ENCODE results near the gene PRKN.

PRKN gene

GRCh38 chr6:162343936-162344645 lies 383.5 kb downstream of the PRKN start (continued):
- TF ChIP-seq ZNF280C (tag by site-specific recombination; IDR thresholded peaks at IDR 0.05) (no peak), GLIS2 (tag by site-specific recombination; IDR thresholded peaks at IDR 0.05) (no peak)

- no peak for TF ChIP-seq ZNF354C (tag by site-specific recombination; IDR thresholded peaks at IDR 0.05; ENCODE audit: borderline replicate concordance, low read depth)
- no peak for TF ChIP-seq ZNF221 (tag by site-specific recombination; IDR thresholded peaks at IDR 0.05; ENCODE audit: borderline replicate concordance)
- no peak for TF ChIP-seq ZNF704 (tag by site-specific recombination; IDR thresholded peaks at IDR 0.05)
- no peak for TF ChIP-seq INSM2 (tag by site-specific recombination; IDR thresholded peaks at IDR 0.05)
- no peak for TF ChIP-seq ZNF585B (tag by site-specific recombination; IDR thresholded peaks at IDR 0.05)
- no peak for TF ChIP-seq PRDM1 (tag by site-specific recombination; IDR thresholded peaks at IDR 0.05)
- TF ChIP-seq ZNF16 (tag by site-specific recombination; IDR thresholded peaks at IDR 0.05; ENCODE audit: low read depth): no peak
- TF ChIP-seq ATF2 (tag by site-specific recombination; IDR thresholded peaks at IDR 0.05; ENCODE audit: low read depth): no peak
- TF ChIP-seq ZNF48 (tag by site-specific recombination; IDR thresholded peaks at IDR 0.05): no peak
- TF ChIP-seq ZNF155 (tag by site-specific recombination; IDR thresholded peaks at IDR 0.05): no peak
- TF ChIP-seq ZNF626 (tag by site-specific recombination; IDR thresholded peaks at IDR 0.05): no peak
- no peak for TF ChIP-seq ZNF350 (tag by site-specific recombination; IDR thresholded peaks at IDR 0.05)
- CTCF ChIA-PET: interaction anchor here (0.6 to 0.7 kb wide), 3 partner anchors 134 to 578 kb away, joined by 3 read pairs; no protein-coding TSS in a partner anchor
Measured at GRCh38 chr6:162343198-162343935, 384.2 kb downstream of the PRKN start.

GRCh38 chr6:162337412-162337811 lies 390.2 kb downstream of the PRKN start:
- ChIA-PET CTCF (no interaction called here), POLR2A (no interaction called here)
- no peaks in the 10 kb centered on the region for H3K9me3 ChIP-seq (ENCODE audit: control insufficient read depth, insufficient read depth, low read depth, low read length)
- H3K27ac ChIP-seq (ENCODE audit: extremely low read depth, low read depth, low read length): no peak overlapping the region
- no peak overlapping the region for H3K4me3 ChIP-seq (ENCODE audit: low read depth, low read length)
- no peaks in the 10 kb centered on the region for H3K36me3 ChIP-seq (ENCODE audit: control insufficient read depth in 2 of 2, insufficient read depth in 1 of 2, low read length in 2 of 2)
- no peaks in the 10 kb centered on the region for H3K4me1 ChIP-seq (ENCODE audit: control insufficient read depth, insufficient read depth, low read length)
- TF ChIP-seq ZNF560 (tag by site-specific recombination; IDR thresholded peaks at IDR 0.05; ENCODE audit: borderline replicate concordance) (no peak), ATF2 (tag by site-specific recombination; IDR thresholded peaks at IDR 0.05; ENCODE audit: low read depth) (no peak), ZBTB17 (tag by site-specific recombination; IDR thresholded peaks at IDR 0.05) (no peak), ZNF513 (tag by site-specific recombination; IDR thresholded peaks at IDR 0.05) (no peak), ZNF18 (tag by site-specific recombination; IDR thresholded peaks at IDR 0.05) (no peak), MYNN (tag by site-specific recombination; IDR thresholded peaks at IDR 0.05; ENCODE audit: borderline replicate concordance) (no peak), GLIS1 (tag by site-specific recombination; IDR thresholded peaks at IDR 0.05) (no peak)

More at GRCh38 chr6:162343198-162343935, 384.2 kb downstream of the PRKN start:
- Histone ChIP-seq H3K27ac (ENCODE audit: extremely low read depth, low read depth, low read length) (no peak overlapping the region), H3K4me3 (ENCODE audit: low read depth, low read length) (no peak overlapping the region), H3K4me1 (ENCODE audit: control insufficient read depth, insufficient read depth, low read length) (no peaks in the 10 kb centered on the region), H3K36me3 (ENCODE audit: control insufficient read depth in 2 of 2, insufficient read depth in 1 of 2, low read length in 2 of 2) (no peaks in the 10 kb centered on the region), H3K9me3 (ENCODE audit: control insufficient read depth, insufficient read depth, low read depth, low read length) (no peaks in the 10 kb centered on the region)
- POLR2A ChIA-PET: interaction anchor here (0.5 kb wide), 1 partner anchor 32 kb away, joined by 4 read pairs; no protein-coding TSS in a partner anchor
